ENCODE measurements around the gene HOXD8.
A peak's percentile ranks its signal among the peaks of the same experiment; 100 is the strongest.

Gene HOXD8

GRCh38 chr2:176091329-176092258 is 37.9 kb upstream of the HOXD8 start:
- DNase-seq = no peak

GRCh38 chr2:176092270-176093144 is 37.0 kb upstream of the HOXD8 start, which contains the start of gene HOXD13:
TSS of gene HOXD13 (plus strand) at chr2:176092721. CDS start at chr2:176092891, 170 bp downstream.
- peak in 1 of 6 experiments; percentile 10 for DNase-seq

GRCh38 chr2:176093145-176093897 is 36.2 kb upstream of the HOXD8 start:
- peak in 1 of 6 experiments; percentile 16 for DNase-seq

- no peak for DNase-seq
These were observed 35.6 kb upstream of the HOXD8 start for GRCh38 chr2:176093898-176094249.

- DNase-seq = no peak
These were observed 35.2 kb upstream of the HOXD8 start for GRCh38 chr2:176094349-176094748.

- no peak for DNase-seq
These were observed 34.1 kb upstream of the HOXD8 start for GRCh38 chr2:176095421-176095820.

- no peak for DNase-seq
These were observed 33.1 kb upstream of the HOXD8 start for GRCh38 chr2:176096243-176096985.

- peak in 5 of 6 experiments; percentile 24 to 73 (median 53) for DNase-seq
These were observed 32.3 kb upstream of the HOXD8 start for GRCh38 chr2:176096986-176097819.

GRCh38 chr2:176097820-176098365 is 31.6 kb upstream of the HOXD8 start:
- DNase-seq = no peak

- DNase-seq = no peak
These were observed 30.9 kb upstream of the HOXD8 start for GRCh38 chr2:176098366-176099158.

GRCh38 chr2:176099159-176099727 is 30.3 kb upstream of the HOXD8 start:
- DNase-seq = no peak

- DNase-seq = no peak
These were observed 29.6 kb upstream of the HOXD8 start, which contains the start of gene HOXD12 for GRCh38 chr2:176099728-176100546. TSS of gene HOXD12 (plus strand) at chr2:176099795. CDS start at chr2:176099802, 7 bp downstream.

GRCh38 chr2:176100547-176101140 is 28.9 kb upstream of the HOXD8 start:
- no peak for DNase-seq

GRCh38 chr2:176101216-176101830 is 28.2 kb upstream of the HOXD8 start:
- DNase-seq = no peak

GRCh38 chr2:176101842-176102241 is 27.7 kb upstream of the HOXD8 start:
- no peak for DNase-seq

- no peak for DNase-seq
These were observed 27.1 kb upstream of the HOXD8 start for GRCh38 chr2:176102309-176102866.

GRCh38 chr2:176103194-176103593 is 26.3 kb upstream of the HOXD8 start:
- no peak for DNase-seq

All from stimulated activated naive CD4-positive, alpha-beta T cell (primary cell).